ENCODE measurements around the gene PAGE2B.

DNA sequence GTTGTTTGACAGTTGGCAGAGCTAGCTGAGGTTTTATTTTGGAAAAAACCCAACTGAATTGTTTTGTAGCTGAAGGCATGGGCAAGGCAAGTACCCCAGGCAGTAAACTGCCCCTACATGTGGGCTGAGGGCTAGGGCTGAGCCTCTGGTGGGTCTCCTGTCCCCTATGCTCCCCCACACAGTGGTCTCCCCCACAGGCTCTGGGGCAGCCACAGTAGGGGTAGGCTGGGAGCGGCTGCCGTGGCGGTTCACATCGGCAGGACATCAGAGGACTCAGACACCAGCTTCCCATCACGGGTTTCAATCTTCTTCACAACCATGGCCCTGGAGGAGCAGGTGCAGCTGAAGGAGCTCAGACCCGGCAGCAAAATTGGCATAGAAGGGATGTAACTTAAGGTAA is 33.3 kb upstream of the PAGE2B start:
- no peak for TF ChIP-seq POLR2A (IDR thresholded peaks at IDR 0.05; ENCODE audit: low read length)
- TF ChIP-seq GATA1 (IDR thresholded peaks at IDR 0.05; ENCODE audit: low read depth, low read length) = no peak

Data from erythroblast (primary cell).